Small intestine (tissue), 7 donors: ENCODE results near the gene ASB1. TPM values are rescaled to one million over a fixed set of nuclear protein-coding genes. Genes with fewer than 3 reads are reported as not detected.

Source experiments
- DNase-seq, 2 donors: peaks; one replicate each; pipeline versions ENCODE4 v3.0.0 to v3.0.0-alpha.2; 2013
- FAIRE-seq: peaks from 2 replicates; lab custom pipeline; 2012; peaks lifted over from hg19 to GRCh38; lab: Jason Lieb, UNC
- H3K27ac ChIP-seq, 3 donors: one replicate each; pipeline ENCODE4 v1.5.1; 2013; ENCODE audit warnings: low read length in 2 of 3, mild to moderate bottlenecking in 2 of 3, control low read depth in 1 of 3, inconsistent platforms in 1 of 3, low read depth in 1 of 3, moderate library complexity in 1 of 3
- H3K27me3 ChIP-seq, 3 donors: one replicate each; pipeline ENCODE4 v1.6.1; 2013; ENCODE audit warnings: low read length in 3 of 3, inconsistent platforms in 1 of 3; ENCODE audit not compliant: control insufficient read depth in 3 of 3, insufficient read depth in 3 of 3
- H3K36me3 ChIP-seq, 3 donors: one replicate each; pipeline ENCODE4 v1.6.1; 2013; ENCODE audit warnings: low read length in 3 of 3, inconsistent platforms in 1 of 3, low read depth in 1 of 3, mild to moderate bottlenecking in 1 of 3, moderate library complexity in 1 of 3; ENCODE audit not compliant: control insufficient read depth in 3 of 3, insufficient read depth in 2 of 3
- H3K4me1 ChIP-seq, 3 donors: one replicate each; pipeline ENCODE4 v1.6.1; 2013; ENCODE audit warnings: low read length in 2 of 3, inconsistent platforms in 1 of 3, low read depth in 1 of 3, mild to moderate bottlenecking in 1 of 3, moderate library complexity in 1 of 3; ENCODE audit not compliant: control insufficient read depth in 3 of 3, insufficient read depth in 2 of 3
- H3K4me3 ChIP-seq, 3 donors: one replicate each; pipeline ENCODE4 v1.5.1; 2013; ENCODE audit warnings: low read length in 3 of 3, control low read depth in 1 of 3, inconsistent platforms in 1 of 3, low read depth in 1 of 3, mild to moderate bottlenecking in 1 of 3, moderate library complexity in 1 of 3
- H3K9me3 ChIP-seq, 2 donors: one replicate each; pipeline ENCODE4 v1.6.1; 2013; ENCODE audit warnings: low read depth in 1 of 2, low read length in 1 of 2; ENCODE audit not compliant: control insufficient read depth in 2 of 2, insufficient read depth in 1 of 2
- WGBS, 3 donors: extraction: QIAGEN DNeasy Blood & Tissue Kit; methylation state at CpG; one replicate each; pipeline ENCODE4 v1.1.7; 2013; 5-methylcytosine and 5-hydroxymethylcytosine counted together
- polyA plus RNA-seq, 4 donors: library from polyadenylated mRNA; stranded (reverse) in 3 of 4; unstranded in 1 of 4; fragments of 200-250 nt in 3 of 4; fragments of 120-200 nt in 1 of 4; gene quantifications; one replicate each; pipeline versions ENCODE4 v1.2.1 to v1.2.3, GENCODE V29; 2013
- donor health status: healthy with polysubstance abuse.
- donor health status: control.
- donor health status: control.
- donor health status: Bipolar disorder and iron deficiency.
- donor health status: healthy.

The ASB1 gene
- polyA plus RNA-seq, 4 donors, result 11.2 to 20.3 (median 15.2) TPM

DNA sequence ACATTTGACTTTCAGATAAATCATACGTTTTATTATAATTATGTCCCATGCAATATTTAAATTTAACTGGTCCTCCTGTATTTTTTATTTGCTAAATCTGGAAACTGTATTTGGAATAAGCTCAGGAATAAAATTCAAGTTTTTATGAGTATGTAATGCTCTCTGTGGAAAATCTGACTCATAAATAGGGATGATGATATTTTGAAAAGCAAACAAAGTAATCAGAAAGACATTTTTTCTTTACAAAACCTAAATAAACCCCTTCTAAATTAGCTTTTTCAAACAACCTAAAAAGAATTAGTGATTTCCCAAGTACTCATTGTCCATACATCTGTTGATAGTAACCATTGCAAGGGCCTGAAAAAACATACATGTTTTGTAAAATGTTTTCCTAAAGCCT, 41.1 kb downstream of the ASB1 start:
- Histone ChIP-seq H3K4me1 (no peaks in the 10 kb centered on the region), H3K36me3 (no peaks in the 10 kb centered on the region), H3K27ac (no peak overlapping the region), H3K27me3 (no peaks in the 10 kb centered on the region), H3K9me3 (peaks cover 0 to 5% of the 10 kb centered on the region in 2 donors), H3K4me3 (no peak overlapping the region)
- DNase-seq (no peak), FAIRE-seq (no peak)
- WGBS, 3 donors, result 70 to 84% (median 79%) methylated on average over 1 of the region's 1 CpG

DNA sequence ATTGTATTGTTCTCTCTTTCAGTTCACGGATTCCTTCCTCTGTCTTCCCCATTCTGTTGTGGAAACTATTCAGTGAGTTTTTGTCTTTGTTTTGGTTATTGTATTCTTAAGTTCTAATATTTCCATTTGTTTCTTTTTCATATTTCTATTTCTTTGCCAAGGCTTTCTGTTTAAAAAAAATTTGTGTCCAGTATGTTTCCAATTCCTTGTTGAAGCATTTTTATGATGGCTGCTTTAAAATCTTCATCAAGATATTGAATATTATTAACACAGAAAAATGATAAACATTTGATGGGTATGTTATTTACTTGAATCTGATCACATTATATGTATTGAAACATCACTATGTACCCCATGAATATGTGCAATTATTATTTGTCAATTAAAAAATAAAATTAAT, 42.4 kb downstream of the ASB1 start:
- Histone ChIP-seq H3K4me1 (no peaks in the 10 kb centered on the region), H3K27ac (no peak overlapping the region), H3K9me3 (peaks cover 0 to 7% of the 10 kb centered on the region in 2 donors), H3K4me3 (no peak overlapping the region), H3K36me3 (no peaks in the 10 kb centered on the region), H3K27me3 (no peaks in the 10 kb centered on the region)
- DNase-seq (no peak), FAIRE-seq (no peak)
- 83 to 97% (median 92%) methylated on average over 1 of the region's 1 CpG for WGBS, 3 donors

DNA sequence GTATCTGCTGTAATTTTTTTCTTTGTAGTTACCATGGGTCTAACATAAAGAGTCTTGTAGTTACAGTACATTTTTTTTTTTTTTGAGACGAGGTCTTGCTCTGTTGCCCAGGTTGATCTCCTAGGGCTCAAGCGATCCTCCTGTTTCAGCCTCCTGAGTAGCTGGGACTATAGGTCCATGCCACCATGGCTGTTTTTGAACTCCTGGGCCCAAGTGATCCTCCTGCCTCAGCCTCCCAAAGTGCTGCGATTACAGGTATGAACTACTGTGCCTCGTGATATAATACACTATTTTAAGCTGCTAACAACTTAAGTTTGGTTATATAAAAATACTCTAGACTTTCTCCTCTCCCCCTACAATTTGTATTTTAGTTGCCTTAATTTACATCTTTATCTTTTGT, 46.3 kb downstream of the ASB1 start:
- DNase-seq (no peak), FAIRE-seq (no peak)
- H3K4me3 ChIP-seq, result no peak overlapping the region
- H3K4me1 ChIP-seq, result no peaks in the 10 kb centered on the region
- H3K27ac ChIP-seq, result no peak overlapping the region
- H3K27me3 ChIP-seq, result no peaks in the 10 kb centered on the region
- H3K9me3 ChIP-seq, result peaks cover 0 to 10% of the 10 kb centered on the region in 2 donors
- WGBS, 3 donors, result 82 to 93% (median 93%) methylated on average over 4 of the region's 4 CpGs
- H3K36me3 ChIP-seq, result no peaks in the 10 kb centered on the region

DNA sequence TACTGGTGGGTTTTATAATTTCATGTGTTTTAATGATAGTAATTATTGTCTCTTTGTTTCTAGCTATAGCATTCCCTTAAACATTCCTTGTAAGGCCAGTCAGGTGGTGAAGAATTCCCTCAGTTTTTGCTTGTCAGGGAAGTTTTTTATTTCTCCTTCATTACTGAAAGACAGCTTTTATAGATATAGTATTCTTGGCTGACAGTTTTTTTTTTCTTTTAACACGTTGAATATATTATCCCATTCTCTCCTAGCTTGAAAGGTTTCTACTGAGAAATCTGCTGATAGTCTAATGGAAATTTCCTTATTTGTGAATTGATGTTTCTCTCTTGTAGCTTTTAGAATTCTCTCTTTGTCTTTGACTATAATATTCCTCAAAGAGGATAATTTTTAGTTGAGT, 46.8 kb downstream of the ASB1 start:
- Histone ChIP-seq H3K36me3 (no peaks in the 10 kb centered on the region), H3K4me1 (no peaks in the 10 kb centered on the region), H3K9me3 (peaks cover 0 to 10% of the 10 kb centered on the region in 2 donors), H3K27ac (no peak overlapping the region), H3K4me3 (no peak overlapping the region), H3K27me3 (no peaks in the 10 kb centered on the region)
- no peak for DNase-seq
- WGBS, 3 donors, result 67 to 81% (median 79%) methylated on average over 1 of the region's 1 CpG
- no peak for FAIRE-seq

DNA sequence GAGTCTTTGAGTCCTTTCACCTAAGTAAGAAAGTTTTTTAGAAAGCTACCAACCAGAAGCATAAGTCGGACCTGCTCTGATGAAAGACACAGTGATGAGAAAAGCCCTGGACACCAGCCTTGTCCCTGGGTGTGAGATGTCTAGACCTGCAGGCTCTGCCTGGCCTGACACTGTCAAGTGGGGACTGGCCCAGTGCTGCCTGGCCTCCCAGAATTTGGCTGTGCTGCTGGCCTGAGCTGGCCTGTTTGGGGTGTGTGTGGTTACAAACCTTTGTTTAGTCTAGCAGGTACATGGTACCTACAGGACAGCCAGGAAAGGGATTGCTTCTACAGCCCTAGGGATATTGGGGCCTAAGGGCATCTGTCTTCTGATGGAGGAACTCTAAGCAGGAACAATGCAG, 48.3 kb downstream of the ASB1 start:
- Histone ChIP-seq H3K4me1 (no peaks in the 10 kb centered on the region), H3K4me3 (no peak overlapping the region), H3K36me3 (no peaks in the 10 kb centered on the region), H3K9me3 (peaks cover 0 to 9% of the 10 kb centered on the region in 2 donors), H3K27me3 (no peaks in the 10 kb centered on the region), H3K27ac (no peak overlapping the region)
- FAIRE-seq, result no peak
- WGBS, 3 donors, result 90 to 95% (median 90%) methylated on average over 1 of the region's 1 CpG
- no peak for DNase-seq

DNA sequence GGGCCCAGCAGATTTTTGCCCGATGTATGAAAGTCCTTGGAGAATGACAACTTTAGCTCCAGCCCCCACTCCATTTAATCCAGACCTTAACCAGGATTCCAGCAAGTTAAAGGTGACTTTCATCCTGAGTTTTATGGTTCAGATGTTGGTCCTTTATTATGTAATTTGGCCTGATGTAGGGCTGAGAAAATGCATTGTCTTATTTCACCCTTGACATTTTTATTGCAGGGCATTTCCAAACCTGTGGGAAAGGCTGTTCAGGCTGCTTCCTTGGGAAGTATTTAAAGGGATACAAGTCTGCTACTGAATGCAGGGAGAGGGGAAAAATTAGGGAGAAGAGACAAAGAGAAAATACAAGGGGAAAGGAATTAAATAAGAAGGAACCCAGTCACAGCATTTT, 48.8 kb downstream of the ASB1 start:
- DNase-seq (no peak), FAIRE-seq (no peak)
- H3K9me3 ChIP-seq, result peaks cover 0 to 7% of the 10 kb centered on the region in 2 donors
- no peaks in the 10 kb centered on the region for H3K4me1 ChIP-seq
- no peak overlapping the region for H3K4me3 ChIP-seq
- no peaks in the 10 kb centered on the region for H3K36me3 ChIP-seq
- no peak overlapping the region for H3K27ac ChIP-seq
- no peaks in the 10 kb centered on the region for H3K27me3 ChIP-seq
- 16 to 50% (median 47%) methylated on average over 1 of the region's 1 CpG for WGBS, 3 donors

DNA sequence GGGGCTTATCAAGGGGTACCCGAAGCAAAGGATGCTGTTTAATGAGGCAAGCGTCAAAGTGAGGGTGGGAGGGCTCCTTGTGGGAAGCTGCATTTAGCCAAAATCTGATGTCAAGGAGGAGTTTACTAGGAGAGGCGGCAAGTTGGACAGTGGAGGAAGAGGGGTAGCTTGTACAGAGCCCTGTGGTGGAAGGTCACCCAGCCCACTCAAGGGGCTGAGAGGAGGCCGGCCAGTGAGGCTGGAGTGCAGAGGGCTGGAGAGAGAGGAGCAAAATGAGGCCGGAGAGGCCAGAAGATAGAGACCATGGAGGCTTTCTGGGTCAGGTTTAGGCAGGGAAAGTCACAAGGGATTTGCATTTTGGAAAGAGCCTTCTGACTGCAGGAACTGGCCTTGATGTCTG, 49.5 kb downstream of the ASB1 start:
- Histone ChIP-seq H3K4me3 (no peak overlapping the region), H3K27me3 (no peaks in the 10 kb centered on the region), H3K4me1 (no peaks in the 10 kb centered on the region), H3K9me3 (peaks cover 0 to 7% of the 10 kb centered on the region in 2 donors), H3K36me3 (no peaks in the 10 kb centered on the region), H3K27ac (no peak overlapping the region)
- no peak for DNase-seq
- 78 to 84% (median 84%) methylated on average over 5 of the region's 5 CpGs for WGBS, 3 donors
- no peak for FAIRE-seq

DNA sequence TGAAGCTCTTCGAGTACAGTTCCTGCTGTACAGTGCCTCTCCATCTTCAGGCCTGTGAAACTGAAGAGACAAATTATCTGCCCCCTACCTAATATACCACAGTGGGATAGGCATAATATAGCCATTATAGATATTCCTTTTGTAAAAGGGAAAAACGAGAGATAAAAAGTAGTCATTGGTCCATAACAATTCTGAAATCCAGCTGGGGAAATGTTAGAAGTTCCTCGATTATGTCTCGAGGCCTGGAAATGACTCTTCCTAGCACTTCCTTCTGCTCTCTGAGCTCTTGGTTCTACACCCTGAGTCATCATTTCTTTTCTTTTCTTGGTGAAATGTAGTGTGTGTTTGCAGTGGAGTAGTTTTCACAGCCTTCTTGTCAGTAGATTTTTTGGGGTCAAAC, 51.5 kb downstream of the ASB1 start:
- FAIRE-seq (no peak), DNase-seq (no peak)
- H3K4me1 ChIP-seq, result no peaks in the 10 kb centered on the region
- H3K27me3 ChIP-seq, result no peaks in the 10 kb centered on the region
- no peak overlapping the region for H3K27ac ChIP-seq
- H3K4me3 ChIP-seq, result no peak overlapping the region
- peaks cover 0 to 3% of the 10 kb centered on the region in 2 donors for H3K9me3 ChIP-seq
- no peaks in the 10 kb centered on the region for H3K36me3 ChIP-seq
- 92 to 95% (median 92%) methylated on average over 4 of the region's 4 CpGs for WGBS, 3 donors

DNA sequence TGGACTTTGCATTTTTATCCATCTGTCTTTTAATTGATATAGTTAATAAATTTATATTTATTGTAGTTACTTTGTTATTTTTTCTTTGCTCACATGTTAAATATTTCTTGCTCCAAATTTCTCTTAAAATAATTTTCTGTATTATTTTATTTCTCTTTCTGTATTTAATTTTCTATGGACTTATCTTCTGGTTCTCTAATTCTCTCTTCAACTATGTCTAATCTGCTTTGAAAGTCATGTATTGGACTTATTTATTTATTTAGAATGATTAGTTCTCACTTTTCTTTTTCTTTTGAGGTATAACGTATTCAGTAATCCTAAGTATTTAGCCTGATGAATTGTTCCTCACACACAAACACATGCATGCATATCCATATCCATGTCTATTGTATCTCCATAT, 53.1 kb downstream of the ASB1 start:
- no peaks in the 10 kb centered on the region for H3K9me3 ChIP-seq
- no peak for DNase-seq
- no peak overlapping the region for H3K27ac ChIP-seq
- 81 to 92% (median 84%) methylated on average over 1 of the region's 1 CpG for WGBS, 3 donors
- no peaks in the 10 kb centered on the region for H3K4me1 ChIP-seq
- H3K27me3 ChIP-seq, result no peaks in the 10 kb centered on the region
- H3K4me3 ChIP-seq, result no peak overlapping the region
- no peaks in the 10 kb centered on the region for H3K36me3 ChIP-seq
- peak; percentile 67 for FAIRE-seq
